Effector memory CD8-positive, alpha-beta T cell (primary cell): Measurements from ENCODE around the gene RAP1GAP2.
"Not testable (repeated sequence)": the region's sequence is repeated elsewhere in the genome, so short reads cannot be mapped to it uniquely, and the experiment has no call there.

Experiments
- ATAC-seq: fragments of 150-1000 bp; cut with Tn5 transposase; replicated peaks from 2 replicates; pipeline ENCODE4 v1.10.0; 2021; ENCODE audit warnings: mild to moderate bottlenecking, moderate library complexity
- DNase-seq, 3 experiments: peaks; one replicate each; pipeline ENCODE4 v3.0.0; 2021
- H3K27ac Mint-ChIP-seq, 2 donors: one replicate each; pipeline ENCODE4 v1.8.0; 2022; ENCODE audit warnings: mild to moderate bottlenecking in 2 of 2, mixed read lengths in 2 of 2, moderate library complexity in 2 of 2
- H3K27me3 Mint-ChIP-seq, 2 donors: one replicate each; pipeline ENCODE4 v1.8.0; 2022; ENCODE audit warnings: mixed read lengths in 2 of 2
- H3K36me3 Mint-ChIP-seq: one replicate; pipeline ENCODE4 v1.8.0; 2022; ENCODE audit warnings: mild to moderate bottlenecking, moderate library complexity, mixed read lengths; ENCODE audit not compliant: insufficient read depth
- H3K4me1 Mint-ChIP-seq, 2 donors: one replicate each; pipeline ENCODE4 v1.8.0; 2022; ENCODE audit warnings: low read depth in 2 of 2, mixed read lengths in 2 of 2
- H3K4me3 Mint-ChIP-seq, 2 donors: one replicate each; pipeline ENCODE4 v1.8.0; 2022; ENCODE audit warnings: mild to moderate bottlenecking in 2 of 2, mixed read lengths in 2 of 2, moderate library complexity in 2 of 2
- H3K9me3 Mint-ChIP-seq, 2 donors: one replicate each; pipeline ENCODE4 v1.8.0; 2022; ENCODE audit warnings: mixed read lengths in 2 of 2

The RAP1GAP2 gene

GRCh38 chr17:2874189-2874686 lies 78.0 kb downstream of the RAP1GAP2 start:
- Mint-ChIP-seq H3K4me3 (no peak overlapping the region), H3K36me3 (peaks cover 12% of the 10 kb centered on the region), H3K9me3 (no peaks in the 10 kb centered on the region), H3K27ac (peak overlapping the region in 1 of 2 donors; percentile 16), H3K4me1 (peaks cover 41 to 60% of the 10 kb centered on the region in 2 donors), H3K27me3 (no peaks in the 10 kb centered on the region)
- ATAC-seq (no peak), DNase-seq (no peak)

- H3K4me1 Mint-ChIP-seq: peaks cover 44 to 63% of the 10 kb centered on the region in 2 donors
- no peak for ATAC-seq
- H3K27ac Mint-ChIP-seq: peak overlapping the region in 1 of 2 donors; percentile 73
- peaks cover 17% of the 10 kb centered on the region for H3K36me3 Mint-ChIP-seq
- no peak overlapping the region for H3K4me3 Mint-ChIP-seq
- no peak for DNase-seq
- H3K9me3 Mint-ChIP-seq: no peaks in the 10 kb centered on the region
- H3K27me3 Mint-ChIP-seq: no peaks in the 10 kb centered on the region
Measured at GRCh38 chr17:2875608-2876007, 79.4 kb downstream of the RAP1GAP2 start.

- ATAC-seq (no peak), DNase-seq (no peak)
- H3K4me3 Mint-ChIP-seq: no peak overlapping the region
- H3K36me3 Mint-ChIP-seq: peaks cover 17% of the 10 kb centered on the region
- H3K27me3 Mint-ChIP-seq: no peaks in the 10 kb centered on the region
- H3K4me1 Mint-ChIP-seq: peaks cover 42 to 57% of the 10 kb centered on the region in 2 donors
- no peaks in the 10 kb centered on the region for H3K9me3 Mint-ChIP-seq
- H3K27ac Mint-ChIP-seq: peak overlapping the region; percentile 12 to 73
Measured at GRCh38 chr17:2876467-2876866, 80.2 kb downstream of the RAP1GAP2 start.

GRCh38 chr17:2878751-2879254 lies 82.6 kb downstream of the RAP1GAP2 start:
- ATAC-seq: no peak

GRCh38 chr17:2880050-2880449 lies 83.8 kb downstream of the RAP1GAP2 start:
- ATAC-seq: no peak
- Mint-ChIP-seq H3K27me3 (no peaks in the 10 kb centered on the region), H3K36me3 (peaks cover 12% of the 10 kb centered on the region), H3K9me3 (no peaks in the 10 kb centered on the region), H3K4me1 (peaks cover 57 to 65% of the 10 kb centered on the region in 2 donors), H3K27ac (peak overlapping the region in 1 of 2 donors; percentile 93), H3K4me3 (peak overlapping the region; percentile 40 to 54)
- no peak for DNase-seq

More at GRCh38 chr17:2878751-2879254, 82.6 kb downstream of the RAP1GAP2 start:
- peak overlapping the region in 1 of 2 donors; percentile 93 for H3K27ac Mint-ChIP-seq
- no peak for DNase-seq
- H3K27me3 Mint-ChIP-seq: no peaks in the 10 kb centered on the region
- peaks cover 57 to 66% of the 10 kb centered on the region in 2 donors for H3K4me1 Mint-ChIP-seq
- H3K9me3 Mint-ChIP-seq: no peaks in the 10 kb centered on the region
- H3K4me3 Mint-ChIP-seq: no peak overlapping the region
- peaks cover 15% of the 10 kb centered on the region for H3K36me3 Mint-ChIP-seq

GRCh38 chr17:2881295-2881694 lies 85.1 kb downstream of the RAP1GAP2 start:
- DNase-seq: no peak
- ATAC-seq: no peak
- H3K27me3 Mint-ChIP-seq: no peaks in the 10 kb centered on the region
- no peak overlapping the region for H3K27ac Mint-ChIP-seq
- no peak overlapping the region for H3K4me3 Mint-ChIP-seq
- H3K9me3 Mint-ChIP-seq: no peaks in the 10 kb centered on the region
- H3K4me1 Mint-ChIP-seq: peaks cover 48 to 58% of the 10 kb centered on the region in 2 donors
- H3K36me3 Mint-ChIP-seq: peaks cover 11% of the 10 kb centered on the region

GRCh38 chr17:2883544-2884213 lies 87.4 kb downstream of the RAP1GAP2 start:
- Mint-ChIP-seq H3K27me3 (no peaks in the 10 kb centered on the region), H3K4me3 (peak overlapping the region; percentile 47 to 71), H3K4me1 (peaks cover 39 to 48% of the 10 kb centered on the region in 2 donors), H3K27ac (peak overlapping the region; percentile 69 to 92), H3K36me3 (peaks cover 9% of the 10 kb centered on the region), H3K9me3 (no peaks in the 10 kb centered on the region)
- no peak for DNase-seq
- no peak for ATAC-seq

GRCh38 chr17:2885733-2886132 lies 89.5 kb downstream of the RAP1GAP2 start:
- H3K27ac Mint-ChIP-seq: peak overlapping the region in 1 of 2 donors; percentile 63
- no peak for DNase-seq
- peaks cover 42 to 45% of the 10 kb centered on the region in 2 donors for H3K4me1 Mint-ChIP-seq
- H3K27me3 Mint-ChIP-seq: no peaks in the 10 kb centered on the region
- no peak for ATAC-seq
- H3K4me3 Mint-ChIP-seq: no peak overlapping the region
- peaks cover 8% of the 10 kb centered on the region for H3K36me3 Mint-ChIP-seq
- no peaks in the 10 kb centered on the region for H3K9me3 Mint-ChIP-seq

GRCh38 chr17:2888326-2888725 lies 92.1 kb downstream of the RAP1GAP2 start:
- Mint-ChIP-seq H3K36me3 (peaks cover 15% of the 10 kb centered on the region), H3K27me3 (no peaks in the 10 kb centered on the region), H3K4me1 (peaks cover 42 to 54% of the 10 kb centered on the region in 2 donors), H3K4me3 (no peak overlapping the region), H3K27ac (no peak overlapping the region), H3K9me3 (no peaks in the 10 kb centered on the region)
- ATAC-seq (no peak), DNase-seq (no peak)

- DNase-seq: no peak
- ATAC-seq: no peak
- Mint-ChIP-seq H3K9me3 (no peaks in the 10 kb centered on the region), H3K27me3 (no peaks in the 10 kb centered on the region), H3K36me3 (peaks cover 21% of the 10 kb centered on the region), H3K27ac (no peak overlapping the region), H3K4me3 (no peak overlapping the region), H3K4me1 (peaks cover 34 to 44% of the 10 kb centered on the region in 2 donors)
Measured at GRCh38 chr17:2889256-2889655, 93.0 kb downstream of the RAP1GAP2 start.

- not testable (repeated sequence) for H3K27me3 Mint-ChIP-seq, DNase-seq, H3K9me3 Mint-ChIP-seq, H3K27ac Mint-ChIP-seq, ATAC-seq, H3K4me3 Mint-ChIP-seq
- peaks cover 21% of the 10 kb centered on the region for H3K36me3 Mint-ChIP-seq
- peaks cover 38 to 46% of the 10 kb centered on the region in 2 donors for H3K4me1 Mint-ChIP-seq
Measured at GRCh38 chr17:2890778-2891177, 94.5 kb downstream of the RAP1GAP2 start.

- Mint-ChIP-seq H3K27ac (peak overlapping the region in 1 of 2 donors; percentile 35), H3K4me1 (peaks cover 42 to 55% of the 10 kb centered on the region in 2 donors), H3K36me3 (peaks cover 25% of the 10 kb centered on the region), H3K9me3 (no peaks in the 10 kb centered on the region), H3K4me3 (no peak overlapping the region), H3K27me3 (no peaks in the 10 kb centered on the region)
- no peak for DNase-seq
- ATAC-seq: no peak
Measured at GRCh38 chr17:2892305-2892971, 96.2 kb downstream of the RAP1GAP2 start.

GRCh38 chr17:2893422-2893914 lies 97.2 kb downstream of the RAP1GAP2 start:
- Mint-ChIP-seq H3K27ac (no peak overlapping the region), H3K36me3 (peaks cover 24% of the 10 kb centered on the region), H3K9me3 (no peaks in the 10 kb centered on the region), H3K4me1 (peaks cover 43 to 56% of the 10 kb centered on the region in 2 donors), H3K4me3 (no peak overlapping the region), H3K27me3 (no peaks in the 10 kb centered on the region)
- DNase-seq (no peak), ATAC-seq (no peak)
